ENCODE results near the gene ATXN1.

Gene ATXN1

GRCh38 chr6:16761471-16762267 is 409 bp upstream of the ATXN1 start:
- Histone ChIP-seq H2BK5ac (ENCODE audit: low read length) (no peak overlapping the region), H3K4ac (ENCODE audit: low read length) (no peak overlapping the region), H3K79me1 (ENCODE audit: low read depth, low read length) (no peaks in the 10 kb centered on the region), H3K27ac (replicated peaks; ENCODE audit: low read length) (no peak overlapping the region), H2BK12ac (ENCODE audit: low read length) (no peak overlapping the region), H3K27me3 (ENCODE audit: control insufficient read depth in 3 of 3, insufficient read depth in 3 of 3, low read depth in 1 of 3, low read length in 3 of 3) (peaks cover 0 to 14% (median 0%) of the 10 kb centered on the region in 3 experiments), H3K36me3 (replicated peaks in 1 of 2; ENCODE audit: control insufficient read depth in 2 of 2, insufficient read depth in 2 of 2, low read length in 2 of 2) (no peaks in the 10 kb centered on the region), H3K4me1 (ENCODE audit: control insufficient read depth in 2 of 2, insufficient read depth in 1 of 2, low read depth in 1 of 2, low read length in 2 of 2) (peaks cover 11 to 27% of the 10 kb centered on the region in 2 donors), H2BK15ac (ENCODE audit: low read length) (no peak overlapping the region), H3K4me2 (ENCODE audit: insufficient read depth, low read length, poor library complexity, severe bottlenecking) (peak overlapping the region; percentile 98), H3K14ac (ENCODE audit: low read length) (no peak overlapping the region), H4K91ac (ENCODE audit: low read depth, low read length, poor library complexity) (no peak overlapping the region), H2AFZ (ENCODE audit: low read length) (peak overlapping the region; percentile 93), H3K4me3 (ENCODE audit: low read length in 2 of 2) (peak overlapping the region; percentile 71 to 93), H3K9ac (ENCODE audit: low read depth, low read length, poor library complexity) (peak overlapping the region; percentile 81), H3K18ac (ENCODE audit: low read length) (peak overlapping the region; percentile 80), H2BK120ac (ENCODE audit: low read depth, low read length) (no peak overlapping the region), H3K9me3 (replicated peaks in 1 of 2; ENCODE audit: control insufficient read depth in 2 of 2, insufficient read depth in 1 of 2, low read depth in 1 of 2, low read length in 2 of 2) (no peaks in the 10 kb centered on the region), H4K8ac (ENCODE audit: low read depth, low read length) (no peak overlapping the region), H2AK5ac (ENCODE audit: low read depth, low read length) (no peak overlapping the region), H3K23ac (ENCODE audit: low read depth, low read length, poor library complexity) (peak overlapping the region; percentile 65)
- WGBS, 2 donors (ENCODE audit: extremely low coverage in 2 of 2, insufficient read length in 2 of 2, insufficient replicate concordance in 1 of 2): no CpG with 5 or more reads among the region's 71 CpGs
- DNase-seq (ENCODE audit: low spot score): peak; percentile 67

- peak overlapping the region; percentile 93 for H2AFZ ChIP-seq (ENCODE audit: low read length)
- peaks cover 0 to 14% (median 0%) of the 10 kb centered on the region in 3 experiments for H3K27me3 ChIP-seq (ENCODE audit: control insufficient read depth in 3 of 3, insufficient read depth in 3 of 3, low read depth in 1 of 3, low read length in 3 of 3)
Observed at GRCh38 chr6:16759646-16760515, 1.4 kb downstream of the ATXN1 start.

GRCh38 chr6:16759181-16759645 is 2.0 kb downstream of the ATXN1 start:
- Histone ChIP-seq H3K79me1 (ENCODE audit: low read depth, low read length) (no peaks in the 10 kb centered on the region), H3K27me3 (ENCODE audit: control insufficient read depth in 3 of 3, insufficient read depth in 3 of 3, low read depth in 1 of 3, low read length in 3 of 3) (peaks cover 0 to 14% (median 0%) of the 10 kb centered on the region in 3 experiments), H3K14ac (ENCODE audit: low read length) (no peak overlapping the region), H2BK12ac (ENCODE audit: low read length) (no peak overlapping the region), H3K4ac (ENCODE audit: low read length) (no peak overlapping the region), H3K23ac (ENCODE audit: low read depth, low read length, poor library complexity) (no peak overlapping the region), H2AK5ac (ENCODE audit: low read depth, low read length) (no peak overlapping the region), H2BK120ac (ENCODE audit: low read depth, low read length) (no peak overlapping the region), H2BK5ac (ENCODE audit: low read length) (no peak overlapping the region), H2AFZ (ENCODE audit: low read length) (peak overlapping the region; percentile 93), H2BK15ac (ENCODE audit: low read length) (no peak overlapping the region), H3K9ac (ENCODE audit: low read depth, low read length, poor library complexity) (no peak overlapping the region), H3K4me1 (ENCODE audit: control insufficient read depth in 2 of 2, insufficient read depth in 1 of 2, low read depth in 1 of 2, low read length in 2 of 2) (peaks cover 11 to 28% of the 10 kb centered on the region in 2 donors), H3K18ac (ENCODE audit: low read length) (no peak overlapping the region), H3K9me3 (replicated peaks in 1 of 2; ENCODE audit: control insufficient read depth in 2 of 2, insufficient read depth in 1 of 2, low read depth in 1 of 2, low read length in 2 of 2) (no peaks in the 10 kb centered on the region), H4K8ac (ENCODE audit: low read depth, low read length) (no peak overlapping the region), H3K27ac (replicated peaks; ENCODE audit: low read length) (no peak overlapping the region), H3K36me3 (replicated peaks in 1 of 2; ENCODE audit: control insufficient read depth in 2 of 2, insufficient read depth in 2 of 2, low read length in 2 of 2) (no peaks in the 10 kb centered on the region), H3K4me3 (ENCODE audit: low read length in 2 of 2) (peak overlapping the region; percentile 71 to 93), H3K4me2 (ENCODE audit: insufficient read depth, low read length, poor library complexity, severe bottlenecking) (peak overlapping the region; percentile 84), H4K91ac (ENCODE audit: low read depth, low read length, poor library complexity) (no peak overlapping the region)
- DNase-seq (ENCODE audit: low spot score): no peak
- WGBS, 2 donors (ENCODE audit: extremely low coverage in 2 of 2, insufficient read length in 2 of 2, insufficient replicate concordance in 1 of 2): no CpG with 5 or more reads among the region's 8 CpGs

More at GRCh38 chr6:16759646-16760515, 1.4 kb downstream of the ATXN1 start:
- no peaks in the 10 kb centered on the region for H3K9me3 ChIP-seq (replicated peaks in 1 of 2; ENCODE audit: control insufficient read depth in 2 of 2, insufficient read depth in 1 of 2, low read depth in 1 of 2, low read length in 2 of 2)
- DNase-seq (ENCODE audit: low spot score): peak; percentile 62
- no peak overlapping the region for H3K27ac ChIP-seq (replicated peaks; ENCODE audit: low read length)
- H4K8ac ChIP-seq (ENCODE audit: low read depth, low read length): no peak overlapping the region
- H2BK5ac ChIP-seq (ENCODE audit: low read length): peak overlapping the region; percentile 87
- peak overlapping the region; percentile 88 for H3K9ac ChIP-seq (ENCODE audit: low read depth, low read length, poor library complexity)
- H3K36me3 ChIP-seq (replicated peaks in 1 of 2; ENCODE audit: control insufficient read depth in 2 of 2, insufficient read depth in 2 of 2, low read length in 2 of 2): no peaks in the 10 kb centered on the region
- no peak overlapping the region for H4K91ac ChIP-seq (ENCODE audit: low read depth, low read length, poor library complexity)
- peak overlapping the region; percentile 97 for H3K18ac ChIP-seq (ENCODE audit: low read length)
- peak overlapping the region; percentile 71 to 93 for H3K4me3 ChIP-seq (ENCODE audit: low read length in 2 of 2)
- peaks cover 11 to 28% of the 10 kb centered on the region in 2 donors for H3K4me1 ChIP-seq (ENCODE audit: control insufficient read depth in 2 of 2, insufficient read depth in 1 of 2, low read depth in 1 of 2, low read length in 2 of 2)
- peak overlapping the region; percentile 41 for H2BK12ac ChIP-seq (ENCODE audit: low read length)
- H3K4ac ChIP-seq (ENCODE audit: low read length): peak overlapping the region; percentile 76
- H3K23ac ChIP-seq (ENCODE audit: low read depth, low read length, poor library complexity): peak overlapping the region; percentile 99
- H3K14ac ChIP-seq (ENCODE audit: low read length): peak overlapping the region; percentile 89
- no peak overlapping the region for H2BK120ac ChIP-seq (ENCODE audit: low read depth, low read length)
- H2AK5ac ChIP-seq (ENCODE audit: low read depth, low read length): peak overlapping the region; percentile 46
- peak overlapping the region; percentile 84 for H3K4me2 ChIP-seq (ENCODE audit: insufficient read depth, low read length, poor library complexity, severe bottlenecking)
- no CpG with 5 or more reads among the region's 87 CpGs for WGBS, 2 donors (ENCODE audit: extremely low coverage in 2 of 2, insufficient read length in 2 of 2, insufficient replicate concordance in 1 of 2)
- H3K79me1 ChIP-seq (ENCODE audit: low read depth, low read length): no peaks in the 10 kb centered on the region
- H2BK15ac ChIP-seq (ENCODE audit: low read length): peak overlapping the region; percentile 99
